AG09309 (cell line): ENCODE measurements around the gene KCNJ11.

Experiments used
- DNase-seq: peaks from one replicate; pipeline ENCODE4 v3.0.0-alpha.2; 2010; ENCODE audit warnings: low read depth
- H3K4me3 ChIP-seq: 2 replicates; pipeline ENCODE4 v1.5.1; 2011; ENCODE audit warnings: mild to moderate bottlenecking, low read depth, low read length, moderate library complexity; ENCODE audit not compliant: control insufficient read depth
- CTCF ChIP-seq: IDR thresholded peaks from 2 replicates; pipeline ENCODE4 v1.5.1; 2011; ENCODE audit warnings: mild to moderate bottlenecking, low read depth, low read length, inconsistent platforms; ENCODE audit not compliant: insufficient read depth, control insufficient read depth; ENCODE audit errors: missing control alignments

The KCNJ11 gene

GRCh38 chr11:17352950-17353820 is 35.3 kb downstream of the KCNJ11 start:
- no peak for TF ChIP-seq CTCF
- no peak for DNase-seq

GRCh38 chr11:17351510-17352176 is 36.8 kb downstream of the KCNJ11 start, which contains the start of gene NCR3LG1:
NCR3LG1 (plus strand) TSS chr11:17351800; CDS start chr11:17351970, 170 bp downstream.
- DNase-seq, result no peak

More at GRCh38 chr11:17352950-17353820, 35.3 kb downstream of the KCNJ11 start:
- H3K4me3 ChIP-seq, result peak overlapping the region; percentile 58

GRCh38 chr11:17351172-17351509 is 37.3 kb downstream of the KCNJ11 start:
- no peak for DNase-seq
- H3K4me3 ChIP-seq, result peak overlapping the region; percentile 58
- TF ChIP-seq CTCF, result peak; percentile 25

More at GRCh38 chr11:17351510-17352176, 36.8 kb downstream of the KCNJ11 start, which contains the start of gene NCR3LG1:
- no peak for TF ChIP-seq CTCF
- H3K4me3 ChIP-seq, result peak within 1 kb of the TSS; percentile 58

- DNase-seq, result no peak
- no peak overlapping the region for H3K4me3 ChIP-seq
- no peak for TF ChIP-seq CTCF
These were observed 37.8 kb downstream of the KCNJ11 start for GRCh38 chr11:17350455-17351171.

- TF ChIP-seq CTCF, result no peak
- DNase-seq, result no peak
- H3K4me3 ChIP-seq, result no peak overlapping the region
These were observed 40.8 kb downstream of the KCNJ11 start for GRCh38 chr11:17347676-17348075.

- H3K4me3 ChIP-seq, result no peak overlapping the region
- TF ChIP-seq CTCF, result no peak
- peak; percentile 57 for DNase-seq
These were observed 44.6 kb downstream of the KCNJ11 start for GRCh38 chr11:17343907-17344306.
